ENCODE results near the gene CNTN4. TPM values are rescaled to one million over a fixed set of nuclear protein-coding genes. Genes with fewer than 3 reads are reported as not detected.

The CNTN4 gene
- total RNA-seq, 1 donor from 2014 or later, result 2.6 TPM

GRCh38 chr3:2851835-2852234 is 753.2 kb downstream of the CNTN4 start:
- peak; percentile 80 for DNase-seq
- intact Hi-C loops (cut with DNase I), result no loop called here
- peak; percentile 70 for ATAC-seq (ENCODE audit: poor library complexity)

- no peak for ATAC-seq (ENCODE audit: poor library complexity)
- no peak for DNase-seq
- intact Hi-C loops (cut with DNase I), result no loop called here
These were observed 755.0 kb downstream of the CNTN4 start for GRCh38 chr3:2853651-2854050.

GRCh38 chr3:2856138-2857133 is 757.8 kb downstream of the CNTN4 start:
- intact Hi-C loops (cut with DNase I), result no loop called here
- no peak for DNase-seq
- no peak for ATAC-seq (ENCODE audit: poor library complexity)

- intact Hi-C loops (cut with DNase I), result no loop called here
- ATAC-seq (ENCODE audit: poor library complexity), result no peak
- DNase-seq, result no peak
These were observed 762.0 kb downstream of the CNTN4 start for GRCh38 chr3:2860626-2861025.

GRCh38 chr3:2861120-2861519 is 762.5 kb downstream of the CNTN4 start:
- no peak for DNase-seq
- intact Hi-C loops (cut with DNase I), result no loop called here
- ATAC-seq (ENCODE audit: poor library complexity), result no peak

GRCh38 chr3:2861920-2862319 is 763.3 kb downstream of the CNTN4 start:
- ATAC-seq (ENCODE audit: poor library complexity), result no peak
- intact Hi-C loops (cut with DNase I), result no loop called here
- no peak for DNase-seq

GRCh38 chr3:2862366-2862765 is 763.7 kb downstream of the CNTN4 start:
- ATAC-seq (ENCODE audit: poor library complexity) (peak; percentile 68), DNase-seq (no peak)
- intact Hi-C loops (cut with DNase I), result no loop called here

GRCh38 chr3:2863127-2863526 is 764.5 kb downstream of the CNTN4 start:
- DNase-seq, result no peak
- intact Hi-C loops (cut with DNase I), result no loop called here
- ATAC-seq (ENCODE audit: poor library complexity), result peak; percentile 65

GRCh38 chr3:2869905-2870304 is 771.2 kb downstream of the CNTN4 start:
- ATAC-seq (ENCODE audit: poor library complexity) (no peak), DNase-seq (no peak)
- intact Hi-C loops (cut with DNase I), result no loop called here

- intact Hi-C loops (cut with DNase I), result no loop called here
- DNase-seq, result no peak
- ATAC-seq (ENCODE audit: poor library complexity), result no peak
These were observed 772.2 kb downstream of the CNTN4 start for GRCh38 chr3:2870724-2871333.

- intact Hi-C loops (cut with DNase I), result no loop called here
- peak; percentile 87 for ATAC-seq (ENCODE audit: poor library complexity)
- no peak for DNase-seq
These were observed 774.2 kb downstream of the CNTN4 start for GRCh38 chr3:2872884-2873283.

GRCh38 chr3:2873986-2874385 is 775.3 kb downstream of the CNTN4 start:
- intact Hi-C loops (cut with DNase I), result no loop called here
- ATAC-seq (ENCODE audit: poor library complexity) (peak; percentile 62), DNase-seq (no peak)

- no peak for DNase-seq
- ATAC-seq (ENCODE audit: poor library complexity), result no peak
- intact Hi-C loops (cut with DNase I), result no loop called here
These were observed 777.0 kb downstream of the CNTN4 start for GRCh38 chr3:2875699-2876098.

- ATAC-seq (ENCODE audit: poor library complexity), result no peak
- intact Hi-C loops (cut with DNase I), result no loop called here
- DNase-seq, result no peak
These were observed 777.7 kb downstream of the CNTN4 start for GRCh38 chr3:2876362-2876761.

- ATAC-seq (ENCODE audit: poor library complexity) (no peak), DNase-seq (no peak)
- intact Hi-C loops (cut with DNase I), result no loop called here
These were observed 780.4 kb downstream of the CNTN4 start for GRCh38 chr3:2879023-2879422.

- DNase-seq (no peak), ATAC-seq (ENCODE audit: poor library complexity) (no peak)
- intact Hi-C loops (cut with DNase I), result no loop called here
These were observed 780.9 kb downstream of the CNTN4 start for GRCh38 chr3:2879587-2879986.

- no peak for ATAC-seq (ENCODE audit: poor library complexity)
- intact Hi-C loops (cut with DNase I), result no loop called here
- DNase-seq, result no peak
These were observed 781.6 kb downstream of the CNTN4 start for GRCh38 chr3:2880218-2880756.

GRCh38 chr3:2883283-2883682 is 784.6 kb downstream of the CNTN4 start:
- intact Hi-C loops (cut with DNase I), result no loop called here
- ATAC-seq (ENCODE audit: poor library complexity), result no peak
- DNase-seq, result no peak

- intact Hi-C loops (cut with DNase I), result no loop called here
- DNase-seq (no peak), ATAC-seq (ENCODE audit: poor library complexity) (no peak)
These were observed 789.9 kb downstream of the CNTN4 start for GRCh38 chr3:2888592-2888991.

GRCh38 chr3:2889736-2890135 is 791.1 kb downstream of the CNTN4 start:
- DNase-seq (no peak), ATAC-seq (ENCODE audit: poor library complexity) (no peak)
- intact Hi-C loops (cut with DNase I), result no loop called here

All from Right ventricle myocardium superior (tissue), 1 donor.